Measurements from ENCODE around the gene SCT. TPM values are rescaled to one million over a fixed set of nuclear protein-coding genes. Genes with fewer than 3 reads are reported as not detected.

Gene SCT
- total and polyA plus RNA-seq, 2 donors (not counting 3 experiments of a cell fraction or from before 2014, with no cell fraction given) = not detected

DNA sequence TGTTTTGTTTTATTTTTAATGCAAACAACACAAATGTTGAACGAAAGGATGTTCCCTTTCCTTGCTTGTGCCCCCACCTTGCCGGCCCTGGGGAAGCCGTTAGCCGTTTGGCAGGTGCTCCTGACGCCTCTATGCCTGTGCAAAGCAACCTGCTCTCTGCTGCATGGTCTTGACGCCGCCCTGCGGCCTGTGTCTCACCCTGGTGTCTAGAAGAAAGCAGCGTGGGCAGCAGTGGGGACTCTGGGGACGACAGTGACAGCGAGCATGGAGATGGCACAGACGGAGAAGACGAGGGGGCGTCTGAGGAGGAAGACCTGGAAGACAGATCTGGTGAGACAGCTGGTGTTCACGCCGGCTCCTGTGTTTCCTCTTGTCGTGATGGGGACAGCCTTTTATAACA lies 45.2 kb downstream of the SCT start:
- Histone ChIP-seq H3K27me3 (ENCODE audit: control insufficient read depth in 2 of 2, insufficient read depth in 2 of 2, low read length in 2 of 2) (no peaks in the 10 kb centered on the region), H4K20me1 (replicated peaks; ENCODE audit: control insufficient read depth, extremely low read depth, insufficient read depth, low read length) (no peaks in the 10 kb centered on the region), H2AFZ (ENCODE audit: low read depth, low read length) (no peak overlapping the region), H3K9me1 (replicated peaks; ENCODE audit: control insufficient read depth, extremely low read depth, insufficient read depth, low read length) (no peaks in the 10 kb centered on the region), H3K4me1 (ENCODE audit: control insufficient read depth, extremely low read depth, insufficient read depth, low read length) (peaks cover 14% of the 10 kb centered on the region), H3K9me3 (replicated peaks; ENCODE audit: control insufficient read depth, insufficient read depth, low read length) (no peaks in the 10 kb centered on the region), H3K4me3 (replicated peaks in 1 of 3; ENCODE audit: insufficient read depth in 1 of 3, low read depth in 1 of 3, low read length in 3 of 3) (no peak overlapping the region), H3K79me2 (ENCODE audit: control insufficient read depth, insufficient read depth, low read length) (peaks cover 56% of the 10 kb centered on the region), H3K4me2 (ENCODE audit: insufficient read depth, low read length) (no peak overlapping the region), H3K27ac (ENCODE audit: insufficient read depth, low read depth, low read length) (no peak overlapping the region), H3K9ac (replicated peaks; ENCODE audit: extremely low read depth, insufficient read depth, low read length) (no peak overlapping the region), H3K36me3 (ENCODE audit: control insufficient read depth in 2 of 2, extremely low read depth in 1 of 2, insufficient read depth in 2 of 2, low read length in 2 of 2) (peaks cover 0 to 18% of the 10 kb centered on the region in 2 experiments)
- TF ChIP-seq MYC (IDR thresholded peaks at IDR 0.05; ENCODE audit: low read depth, low read length) = no peak
- TF ChIP-seq, protein P1, sequence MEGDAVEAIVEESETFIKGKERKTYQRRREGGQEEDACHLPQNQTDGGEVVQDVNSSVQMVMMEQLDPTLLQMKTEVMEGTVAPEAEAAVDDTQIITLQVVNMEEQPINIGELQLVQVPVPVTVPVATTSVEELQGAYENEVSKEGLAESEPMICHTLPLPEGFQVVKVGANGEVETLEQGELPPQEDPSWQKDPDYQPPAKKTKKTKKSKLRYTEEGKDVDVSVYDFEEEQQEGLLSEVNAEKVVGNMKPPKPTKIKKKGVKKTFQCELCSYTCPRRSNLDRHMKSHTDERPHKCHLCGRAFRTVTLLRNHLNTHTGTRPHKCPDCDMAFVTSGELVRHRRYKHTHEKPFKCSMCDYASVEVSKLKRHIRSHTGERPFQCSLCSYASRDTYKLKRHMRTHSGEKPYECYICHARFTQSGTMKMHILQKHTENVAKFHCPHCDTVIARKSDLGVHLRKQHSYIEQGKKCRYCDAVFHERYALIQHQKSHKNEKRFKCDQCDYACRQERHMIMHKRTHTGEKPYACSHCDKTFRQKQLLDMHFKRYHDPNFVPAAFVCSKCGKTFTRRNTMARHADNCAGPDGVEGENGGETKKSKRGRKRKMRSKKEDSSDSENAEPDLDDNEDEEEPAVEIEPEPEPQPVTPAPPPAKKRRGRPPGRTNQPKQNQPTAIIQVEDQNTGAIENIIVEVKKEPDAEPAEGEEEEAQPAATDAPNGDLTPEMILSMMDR (IDR thresholded peaks at IDR 0.05; ENCODE audit: extremely low read depth in 1 of 2, insufficient read depth in 1 of 2, low read depth in 1 of 2, low read length in 2 of 2) = no peak
- TF ChIP-seq, protein P2, sequence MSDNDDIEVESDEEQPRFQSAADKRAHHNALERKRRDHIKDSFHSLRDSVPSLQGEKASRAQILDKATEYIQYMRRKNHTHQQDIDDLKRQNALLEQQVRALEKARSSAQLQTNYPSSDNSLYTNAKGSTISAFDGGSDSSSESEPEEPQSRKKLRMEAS (IDR thresholded peaks at IDR 0.05; ENCODE audit: insufficient read depth, insufficient read length) = no peak
- TF ChIP-seq POLR2AphosphoS5 (IDR thresholded peaks at IDR 0.05; ENCODE audit: insufficient read depth, low read depth, low read length) = no peak
- no peak for TF ChIP-seq JUN (IDR thresholded peaks at IDR 0.05; ENCODE audit: borderline replicate concordance, insufficient read depth, insufficient read length, low read depth)
- no peak for TF ChIP-seq POLR2A (IDR thresholded peaks at IDR 0.05; ENCODE audit: low read depth, low read length)
- no peak for TF ChIP-seq FOS (IDR thresholded peaks at IDR 0.05; ENCODE audit: borderline replicate concordance, insufficient read depth, low read length)
- no peak for TF ChIP-seq EZH2 (IDR thresholded peaks at IDR 0.05; ENCODE audit: borderline replicate concordance, low read depth, low read length, severe bottlenecking)
- no peak for TF ChIP-seq GATA2 (IDR thresholded peaks at IDR 0.05; ENCODE audit: insufficient read depth, insufficient read length, low read depth, low read length)
- DNase-seq (ENCODE audit: low read depth, low spot score) = no peak
- dilution Hi-C loops (cut with MboI; ENCODE audit: extremely low pct_ligation_motif_present, low sequenced_read_pairs) (no loop called here), intact Hi-C loops (cut with micrococcal nuclease) (no loop called here)
- no peak for FAIRE-seq
- no TSS peak for BruUV-seq (replicated peaks)
- CTCF ChIA-PET = no interaction called here
- POLR2A ChIA-PET = no interaction called here

Data from endothelial cell of umbilical vein (primary cell).